IMR-90 (cell line): Measurements from ENCODE around the gene PGBD5. TPM values are rescaled to one million over a fixed set of nuclear protein-coding genes. Genes with fewer than 3 reads are reported as not detected.

ENCODE experiments used
- ATAC-seq: fragments of 200-7000 bp; cut with Tn5 transposase; 2 replicates; pipeline ENCODE4 v1.9.1; 2020; ENCODE audit warnings: low read depth, mild to moderate bottlenecking, moderate library complexity
- BruUV-seq: library from RNA; stranded (reverse); fragments of 400-500 nt; replicated peaks from 2 replicates; lab custom pipeline; 2021; lab: Mats Ljungman, UMichigan
- CTCF ChIA-PET: fragments of 300-600 bp; formaldehyde crosslinking; extraction: SDS; loops from one replicate; lab custom pipeline; 2021; ENCODE audit warnings: antibody characterized with exemption; lab: Yijun Ruan, JAX
- POLR2A ChIA-PET: fragments of 300-600 bp; sonication (Branson Sonifier 250); formaldehyde crosslinking; loops from one replicate; lab custom pipeline; 2022; ENCODE audit warnings: antibody characterized with exemption; ENCODE audit not compliant: unreplicated experiment; lab: Charles Lee
- DNase-seq: peaks from one replicate; pipeline ENCODE4 v3.0.0; 2013
- H2AFZ ChIP-seq: replicated peaks from 2 replicates; pipeline ENCODE3; 2013; ENCODE audit warnings: low read length, mild to moderate bottlenecking; ENCODE audit not compliant: poor library complexity
- H2AK5ac ChIP-seq: 2 replicates; pipeline ENCODE4 v1.6.1; 2013; ENCODE audit warnings: low read depth, low read length, inconsistent platforms
- H2AK9ac ChIP-seq: replicated peaks from 2 replicates; pipeline ENCODE3; 2013; ENCODE audit warnings: mild to moderate bottlenecking, low read depth, low read length, moderate library complexity; ENCODE audit not compliant: poor library complexity
- H2BK120ac ChIP-seq: 2 replicates; pipeline ENCODE4 v1.6.1; 2013; ENCODE audit warnings: low read depth, low read length, inconsistent platforms
- H2BK15ac ChIP-seq: 3 replicates; pipeline ENCODE4 v1.6.1; 2013; ENCODE audit warnings: low read depth, low read length, inconsistent platforms
- H2BK20ac ChIP-seq: 2 replicates; pipeline ENCODE4 v1.6.1; 2013; ENCODE audit warnings: low read depth, mild to moderate bottlenecking, inconsistent platforms, low read length, moderate library complexity
- H2BK5ac ChIP-seq: 2 replicates; pipeline ENCODE4 v1.6.1; 2013; ENCODE audit warnings: mild to moderate bottlenecking, low read depth, low read length, inconsistent platforms; ENCODE audit not compliant: poor library complexity, severe bottlenecking
- H3K14ac ChIP-seq: replicated peaks from 2 replicates; pipeline ENCODE4 v1.6.1; 2013; ENCODE audit warnings: low read depth, low read length, inconsistent platforms
- H3K18ac ChIP-seq: 2 replicates; pipeline ENCODE4 v1.6.1; 2013; ENCODE audit warnings: low read depth, low read length, control low read depth
- H3K23ac ChIP-seq: 2 replicates; pipeline ENCODE4 v1.6.1; 2013; ENCODE audit warnings: low read depth, low read length, inconsistent platforms
- H3K27ac ChIP-seq: 2 replicates; pipeline ENCODE4 v1.5.1; 2013; ENCODE audit warnings: mild to moderate bottlenecking, control low read depth, low read length; ENCODE audit not compliant: insufficient read depth
- H3K27me3 ChIP-seq: 2 replicates; pipeline ENCODE4 v1.6.1; 2013; ENCODE audit warnings: low read length; ENCODE audit not compliant: control insufficient read depth, insufficient read depth
- H3K36me3 ChIP-seq: 2 replicates; pipeline ENCODE4 v1.6.1; 2013; ENCODE audit warnings: low read length, mixed read lengths; ENCODE audit not compliant: control insufficient read depth, insufficient read depth
- H3K4ac ChIP-seq: 2 replicates; pipeline ENCODE4 v1.6.1; 2013; ENCODE audit warnings: low read depth, low read length, inconsistent platforms
- H3K4me1 ChIP-seq: 2 replicates; pipeline ENCODE4 v1.6.1; 2013; ENCODE audit warnings: low read length, mixed read lengths; ENCODE audit not compliant: control insufficient read depth, insufficient read depth
- H3K4me2 ChIP-seq: 2 replicates; pipeline ENCODE4 v1.6.1; 2013; ENCODE audit warnings: low read depth, mild to moderate bottlenecking, control low read depth, low read length, moderate library complexity
- H3K4me3 ChIP-seq: 2 replicates; pipeline ENCODE4 v1.5.1; 2013; ENCODE audit warnings: low read depth, mild to moderate bottlenecking, control low read depth, low read length, moderate library complexity; ENCODE audit not compliant: insufficient read depth
- H3K56ac ChIP-seq: 2 replicates; pipeline ENCODE4 v1.6.1; 2013; ENCODE audit warnings: low read length, inconsistent platforms; ENCODE audit not compliant: insufficient read depth; ENCODE audit errors: extremely low read depth
- H3K79me1 ChIP-seq, 2 experiments: 2 replicates each; pipeline ENCODE4 v1.6.1; 2013; ENCODE audit warnings: low read length in 2 of 2, inconsistent platforms in 1 of 2, low read depth in 1 of 2
- H3K9ac ChIP-seq: 2 replicates; pipeline ENCODE4 v1.6.1; 2013; ENCODE audit warnings: low read depth, low read length, control low read depth
- H3K9me1 ChIP-seq: 2 replicates; pipeline ENCODE4 v1.6.1; 2013; ENCODE audit warnings: low read length, inconsistent platforms; ENCODE audit not compliant: insufficient read depth
- H3K9me3 ChIP-seq: 2 replicates; pipeline ENCODE4 v1.6.1; 2013; ENCODE audit warnings: low read length; ENCODE audit not compliant: control insufficient read depth, insufficient read depth
- H4K20me1 ChIP-seq: 2 replicates; pipeline ENCODE4 v1.6.1; 2013; ENCODE audit warnings: low read length, inconsistent platforms; ENCODE audit not compliant: insufficient read depth
- H4K5ac ChIP-seq: 2 replicates; pipeline ENCODE4 v1.6.1; 2013; ENCODE audit warnings: mild to moderate bottlenecking, low read depth, low read length, control low read depth
- H4K8ac ChIP-seq, 2 experiments: 2 replicates each; pipeline ENCODE4 v1.6.1; 2013; ENCODE audit warnings: low read depth in 2 of 2, low read length in 2 of 2, control low read depth in 1 of 2, inconsistent platforms in 1 of 2
- H4K91ac ChIP-seq: 2 replicates; pipeline ENCODE4 v1.6.1; 2013; ENCODE audit warnings: low read depth, low read length, inconsistent platforms; ENCODE audit not compliant: insufficient read depth
- BHLHE40 ChIP-seq: fragments of 150-350 bp; IDR thresholded peaks from 2 replicates; pipeline ENCODE4 v1.6.1; 2016; ENCODE audit warnings: mild to moderate bottlenecking, low read depth, low read length
- CEBPB ChIP-seq: IDR thresholded peaks from 2 replicates; pipeline ENCODE4 v1.6.1; 2012; ENCODE audit warnings: low read depth, low read length, improper control_type of control experiment
- CHD1 ChIP-seq: IDR thresholded peaks from 2 replicates; pipeline ENCODE4 v1.6.1; 2012; ENCODE audit warnings: low read depth, low read length, improper control_type of control experiment
- CTCF ChIP-seq: conservative IDR thresholded peaks from 2 replicates; pipeline ENCODE4 v1.5.1; 2012; ENCODE audit warnings: mild to moderate bottlenecking, low read depth, low read length, improper control_type of control experiment
- ELK1 ChIP-seq: fragments of 150-350 bp; IDR thresholded peaks from 2 replicates; pipeline ENCODE4 v1.6.1; 2016; ENCODE audit warnings: low read depth, mild to moderate bottlenecking, low read length, moderate library complexity, borderline replicate concordance
- FOS ChIP-seq: fragments of 150-350 bp; IDR thresholded peaks from 2 replicates; pipeline ENCODE4 v1.6.1; 2016; ENCODE audit warnings: low read depth, low read length
- MAFK ChIP-seq: IDR thresholded peaks from 2 replicates; pipeline ENCODE4 v1.6.1; 2012; ENCODE audit warnings: low read depth, low read length, improper control_type of control experiment
- NFE2L2 ChIP-seq: fragments of 150-350 bp; IDR thresholded peaks from 2 replicates; pipeline ENCODE4 v1.6.1; 2016; ENCODE audit warnings: low read depth, mild to moderate bottlenecking, low read length
- RAD21 ChIP-seq: IDR thresholded peaks from 2 replicates; pipeline ENCODE4 v1.6.1; 2012; ENCODE audit warnings: low read length, improper control_type of control experiment
- RCOR1 ChIP-seq: IDR thresholded peaks from 2 replicates; pipeline ENCODE4 v1.6.1; 2012; ENCODE audit warnings: mild to moderate bottlenecking, low read length, improper control_type of control experiment; ENCODE audit not compliant: insufficient replicate concordance
- SMC3 ChIP-seq: fragments of 150-350 bp; IDR thresholded peaks from 2 replicates; pipeline ENCODE4 v1.6.1; 2016; ENCODE audit warnings: low read depth, mild to moderate bottlenecking, antibody characterized with exemption, low read length, moderate library complexity
- WGBS, 2 experiments: methylation state at CpG; one replicate each; pipeline versions ENCODE4 v1.1.5 to v1.1.7; 2013; ENCODE audit warnings: missing lambda C conversion rate in 2 of 2; ENCODE audit not compliant: insufficient read length in 1 of 2; ENCODE audit errors: extremely low coverage in 2 of 2; 5-methylcytosine and 5-hydroxymethylcytosine counted together
- dilution Hi-C: fragments of 300-500 bp; cut with HindIII; formaldehyde crosslinking; loops from one replicate; pipeline ENCODE4 v1.14.3; 2018; ENCODE audit warnings: low sequenced_read_pairs; ENCODE audit not compliant: unreplicated experiment
- in situ Hi-C: fragments of 300-500 bp; cut with MboI; formaldehyde crosslinking; loops from 3 replicates; pipeline ENCODE4 v1.14.3; 2019; ENCODE audit warnings: low sequenced_read_pairs, inconsistent platforms, mixed read lengths
- intact Hi-C: fragments of 100-400 bp; cut with micrococcal nuclease; formaldehyde crosslinking; loops from 2 replicates; pipeline ENCODE4 v1.10.0; 2022
- polyA plus RNA-seq, 3 experiments: library from polyadenylated mRNA; depleted of rRNA; stranded (reverse); fragments of >200 nt; gene quantifications; 2 replicates each; pipeline ENCODE4 v1.2.3, GENCODE V29; 2012; ENCODE audit warnings: low replicate concordance in 1 of 3
- total RNA-seq: library from RNA; depleted of rRNA; stranded (reverse); fragments of >200 nt; gene quantifications from 2 replicates; pipeline ENCODE4 v1.2.3, GENCODE V29; 2012

Gene PGBD5
- total and polyA plus RNA-seq, 2 of the 4 experiments (the other 2 are of a cell fraction) = 0.18 to 0.36 TPM

GRCh38 chr1:230365723-230366307, 60.3 kb downstream of the PGBD5 start:
- no CpG with 5 or more reads among the region's 3 CpGs for WGBS, 2 experiments

More at GRCh38 chr1:230365723-230366307, 60.3 kb downstream of the PGBD5 start:
- Histone ChIP-seq H2AK5ac (no peak overlapping the region), H2AK9ac (no peak overlapping the region), H3K4me3 (no peak overlapping the region), H3K4me2 (no peak overlapping the region), H2BK120ac (no peak overlapping the region), H3K18ac (no peak overlapping the region), H3K4me1 (no peaks in the 10 kb centered on the region), H3K4ac (no peak overlapping the region), H2BK15ac (no peak overlapping the region), H3K27ac (no peak overlapping the region), H3K14ac (no peak overlapping the region), H3K9ac (no peak overlapping the region), H4K5ac (no peak overlapping the region), H4K91ac (no peak overlapping the region), H2BK20ac (no peak overlapping the region), H2AFZ (no peak overlapping the region), H4K8ac (no peak overlapping the region), H3K56ac (no peak overlapping the region), H3K9me1 (no peaks in the 10 kb centered on the region), H3K9me3 (no peaks in the 10 kb centered on the region; the same call in 1 of the 2 replicates), H3K79me1 (no peaks in the 10 kb centered on the region), H3K36me3 (no peaks in the 10 kb centered on the region), H3K27me3 (no peaks in the 10 kb centered on the region; the same call in 1 of the 2 replicates), H3K23ac (no peak overlapping the region), H4K20me1 (no peaks in the 10 kb centered on the region), H2BK5ac (no peak overlapping the region)
- intact Hi-C loops (no loop called here), in situ Hi-C loops (no loop called here), dilution Hi-C loops (no loop called here)
- TF ChIP-seq CEBPB = no peak
- TF ChIP-seq MAFK = no peak
- no peak for TF ChIP-seq SMC3
- TF ChIP-seq CTCF = no peak
- no peak for TF ChIP-seq NFE2L2
- TF ChIP-seq BHLHE40 = no peak
- TF ChIP-seq CHD1 = no peak
- no peak for TF ChIP-seq RCOR1
- TF ChIP-seq ELK1 = no peak
- TF ChIP-seq FOS = no peak
- TF ChIP-seq RAD21 = no peak
- CTCF ChIA-PET = no interaction called here
- ATAC-seq (no peak), DNase-seq (no peak)
- POLR2A ChIA-PET = no interaction called here
- no TSS peak for BruUV-seq
